ENCODE results near the gene C6orf141. TPM values are rescaled to one million over a fixed set of nuclear protein-coding genes. Genes with fewer than 3 reads are reported as not detected.

Gene C6orf141
- total RNA-seq, 1 donor from 2014 or later = 9.4 TPM

GRCh38 chr6:49563006-49563886 is 12.8 kb downstream of the C6orf141 start:
- Mint-ChIP-seq H3K4me3 (ENCODE audit: low read depth) (no peak overlapping the region), H3K36me3 (ENCODE audit: insufficient read depth) (peaks cover 2% of the 10 kb centered on the region), H3K4me1 (ENCODE audit: low read depth) (peaks cover 3% of the 10 kb centered on the region), H3K9me3 (ENCODE audit: low read depth) (peaks cover 5% of the 10 kb centered on the region), H3K27me3 (no peaks in the 10 kb centered on the region), H3K27ac (no peak overlapping the region)
- no peak for DNase-seq (ENCODE audit: low spot score, unreplicated experiment)
- TF ChIP-seq CTCF (IDR thresholded peaks at IDR 0.05; ENCODE audit: unreplicated experiment) = no peak

GRCh38 chr6:49564552-49564951 is 14.1 kb downstream of the C6orf141 start:
- H3K4me3 Mint-ChIP-seq (ENCODE audit: low read depth) = no peak overlapping the region

GRCh38 chr6:49565261-49565660 is 14.8 kb downstream of the C6orf141 start:
- Mint-ChIP-seq H3K4me1 (ENCODE audit: low read depth) (peaks cover 14% of the 10 kb centered on the region), H3K9me3 (ENCODE audit: low read depth) (peaks cover 5% of the 10 kb centered on the region), H3K36me3 (ENCODE audit: insufficient read depth) (peaks cover 2% of the 10 kb centered on the region), H3K27ac (no peak overlapping the region), H3K27me3 (no peaks in the 10 kb centered on the region), H3K4me3 (ENCODE audit: low read depth) (no peak overlapping the region)
- no peak for DNase-seq (ENCODE audit: low spot score, unreplicated experiment)
- TF ChIP-seq CTCF (IDR thresholded peaks at IDR 0.05; ENCODE audit: unreplicated experiment) = no peak

More at GRCh38 chr6:49564552-49564951, 14.1 kb downstream of the C6orf141 start:
- no peaks in the 10 kb centered on the region for H3K27me3 Mint-ChIP-seq
- peaks cover 7% of the 10 kb centered on the region for H3K4me1 Mint-ChIP-seq (ENCODE audit: low read depth)
- no peak overlapping the region for H3K27ac Mint-ChIP-seq
- H3K9me3 Mint-ChIP-seq (ENCODE audit: low read depth) = peaks cover 5% of the 10 kb centered on the region
- peaks cover 2% of the 10 kb centered on the region for H3K36me3 Mint-ChIP-seq (ENCODE audit: insufficient read depth)
- no peak for DNase-seq (ENCODE audit: low spot score, unreplicated experiment)
- no peak for TF ChIP-seq CTCF (IDR thresholded peaks at IDR 0.05; ENCODE audit: unreplicated experiment)

- H3K4me3 Mint-ChIP-seq (ENCODE audit: low read depth) = no peak overlapping the region
- H3K4me1 Mint-ChIP-seq (ENCODE audit: low read depth) = peaks cover 20% of the 10 kb centered on the region
- no peak for TF ChIP-seq CTCF (IDR thresholded peaks at IDR 0.05; ENCODE audit: unreplicated experiment)
- no peak overlapping the region for H3K27ac Mint-ChIP-seq
- H3K36me3 Mint-ChIP-seq (ENCODE audit: insufficient read depth) = peaks cover 2% of the 10 kb centered on the region
- peaks cover 5% of the 10 kb centered on the region for H3K9me3 Mint-ChIP-seq (ENCODE audit: low read depth)
- DNase-seq (ENCODE audit: low spot score, unreplicated experiment) = no peak
- no peaks in the 10 kb centered on the region for H3K27me3 Mint-ChIP-seq
Observed at GRCh38 chr6:49565855-49566254, 15.4 kb downstream of the C6orf141 start.

- Mint-ChIP-seq H3K4me1 (ENCODE audit: low read depth) (peaks cover 20% of the 10 kb centered on the region), H3K36me3 (ENCODE audit: insufficient read depth) (no peaks in the 10 kb centered on the region), H3K27ac (no peak overlapping the region), H3K4me3 (ENCODE audit: low read depth) (no peak overlapping the region), H3K9me3 (ENCODE audit: low read depth) (no peaks in the 10 kb centered on the region), H3K27me3 (no peaks in the 10 kb centered on the region)
- DNase-seq (ENCODE audit: low spot score, unreplicated experiment) = no peak
- no peak for TF ChIP-seq CTCF (IDR thresholded peaks at IDR 0.05; ENCODE audit: unreplicated experiment)
Observed at GRCh38 chr6:49570474-49571079, 20.1 kb downstream of the C6orf141 start.
